IPS-15b (cell line): ENCODE results near the gene TRIM34.
"Not testable (repeated sequence)": the region's sequence is repeated elsewhere in the genome, so short reads cannot be mapped to it uniquely, and the experiment has no call there.

ENCODE experiments used
- H3K27me3 ChIP-seq: one replicate; pipeline ENCODE4 v1.6.1; 2013; ENCODE audit warnings: low read length; ENCODE audit not compliant: control insufficient read depth, insufficient read depth
- H3K36me3 ChIP-seq: one replicate; pipeline ENCODE4 v1.6.1; 2013; ENCODE audit warnings: low read length; ENCODE audit not compliant: control insufficient read depth, insufficient read depth
- H3K4me1 ChIP-seq: one replicate; pipeline ENCODE4 v1.6.1; 2013; ENCODE audit warnings: mild to moderate bottlenecking, low read length; ENCODE audit not compliant: control insufficient read depth, insufficient read depth
- H3K4me3 ChIP-seq: one replicate; pipeline ENCODE4 v1.5.1; 2013; ENCODE audit warnings: low read depth, low read length
- H3K9ac ChIP-seq: one replicate; pipeline ENCODE4 v1.6.1; 2013; ENCODE audit warnings: low read depth, mild to moderate bottlenecking, low read length
- H3K9me3 ChIP-seq: one replicate; pipeline ENCODE4 v1.6.1; 2013; ENCODE audit warnings: mild to moderate bottlenecking, low read length; ENCODE audit not compliant: control insufficient read depth, insufficient read depth

The TRIM34 gene

GRCh38 chr11:5622802-5623201, 2.0 kb upstream of the TRIM34 start:
- Histone ChIP-seq H3K27me3 (no peaks in the 10 kb centered on the region), H3K36me3 (no peaks in the 10 kb centered on the region), H3K4me1 (peaks cover 13% of the 10 kb centered on the region), H3K4me3 (no peak overlapping the region), H3K9me3 (no peaks in the 10 kb centered on the region), H3K9ac (no peak overlapping the region)

- Histone ChIP-seq H3K4me1 (peaks cover 10% of the 10 kb centered on the region), H3K9me3 (no peaks in the 10 kb centered on the region), H3K9ac (no peak overlapping the region), H3K27me3 (no peaks in the 10 kb centered on the region), H3K4me3 (peak overlapping the region; percentile 14), H3K36me3 (no peaks in the 10 kb centered on the region)
Measured at GRCh38 chr11:5625281-5625680, 480 bp downstream of the TRIM34 start.

GRCh38 chr11:5626196-5626595, 1.4 kb downstream of the TRIM34 start:
- Histone ChIP-seq H3K9ac (no peak overlapping the region), H3K36me3 (no peaks in the 10 kb centered on the region), H3K9me3 (no peaks in the 10 kb centered on the region), H3K4me3 (no peak overlapping the region), H3K27me3 (no peaks in the 10 kb centered on the region), H3K4me1 (peaks cover 8% of the 10 kb centered on the region)

- Histone ChIP-seq H3K36me3 (no peaks in the 10 kb centered on the region), H3K9me3 (no peaks in the 10 kb centered on the region), H3K4me1 (no peaks in the 10 kb centered on the region), H3K9ac (no peak overlapping the region), H3K4me3 (no peak overlapping the region), H3K27me3 (no peaks in the 10 kb centered on the region)
Measured at GRCh38 chr11:5631417-5631816, 6.6 kb downstream of the TRIM34 start.

- Histone ChIP-seq H3K36me3 (no peaks in the 10 kb centered on the region), H3K9ac (no peak overlapping the region), H3K4me1 (no peaks in the 10 kb centered on the region), H3K27me3 (no peaks in the 10 kb centered on the region), H3K9me3 (no peaks in the 10 kb centered on the region), H3K4me3 (no peak overlapping the region)
Measured at GRCh38 chr11:5631969-5632635, 7.3 kb downstream of the TRIM34 start.

- Histone ChIP-seq H3K4me1 (no peaks in the 10 kb centered on the region), H3K4me3 (no peak overlapping the region), H3K9me3 (no peaks in the 10 kb centered on the region), H3K9ac (no peak overlapping the region), H3K36me3 (no peaks in the 10 kb centered on the region), H3K27me3 (no peaks in the 10 kb centered on the region)
Measured at GRCh38 chr11:5639953-5640352, 15.2 kb downstream of the TRIM34 start.

GRCh38 chr11:5643585-5643984, 18.8 kb downstream of the TRIM34 start:
- Histone ChIP-seq H3K4me3 (no peak overlapping the region), H3K9me3 (no peaks in the 10 kb centered on the region), H3K27me3 (no peaks in the 10 kb centered on the region), H3K4me1 (no peaks in the 10 kb centered on the region), H3K36me3 (no peaks in the 10 kb centered on the region), H3K9ac (no peak overlapping the region)

- Histone ChIP-seq H3K9me3 (no peaks in the 10 kb centered on the region), H3K27me3 (no peaks in the 10 kb centered on the region), H3K9ac (no peak overlapping the region), H3K4me1 (no peaks in the 10 kb centered on the region), H3K36me3 (no peaks in the 10 kb centered on the region), H3K4me3 (no peak overlapping the region)
Measured at GRCh38 chr11:5646139-5646538, 21.3 kb downstream of the TRIM34 start.

- no peaks in the 10 kb centered on the region for H3K4me1 ChIP-seq
- no peaks in the 10 kb centered on the region for H3K36me3 ChIP-seq
- no peak overlapping the region for H3K4me3 ChIP-seq
- no peaks in the 10 kb centered on the region for H3K27me3 ChIP-seq
- no peak overlapping the region for H3K9ac ChIP-seq
- H3K9me3 ChIP-seq = no peaks in the 10 kb centered on the region
Measured at GRCh38 chr11:5655474-5655873, 30.7 kb downstream of the TRIM34 start.

GRCh38 chr11:5656956-5657355, 32.2 kb downstream of the TRIM34 start:
- not testable (repeated sequence) for H3K4me1 ChIP-seq, H3K27me3 ChIP-seq, H3K9ac ChIP-seq, H3K36me3 ChIP-seq, H3K9me3 ChIP-seq, H3K4me3 ChIP-seq

- no peak overlapping the region for H3K4me3 ChIP-seq
- no peaks in the 10 kb centered on the region for H3K36me3 ChIP-seq
- H3K9me3 ChIP-seq = no peaks in the 10 kb centered on the region
- no peak overlapping the region for H3K9ac ChIP-seq
- H3K27me3 ChIP-seq = no peaks in the 10 kb centered on the region
- no peaks in the 10 kb centered on the region for H3K4me1 ChIP-seq
Measured at GRCh38 chr11:5658318-5658717, 33.5 kb downstream of the TRIM34 start.

- Histone ChIP-seq H3K4me3 (no peak overlapping the region), H3K4me1 (no peaks in the 10 kb centered on the region), H3K9ac (no peak overlapping the region), H3K27me3 (no peaks in the 10 kb centered on the region), H3K36me3 (peaks cover 9% of the 10 kb centered on the region), H3K9me3 (no peaks in the 10 kb centered on the region)
Measured at GRCh38 chr11:5663511-5663910, 38.7 kb downstream of the TRIM34 start.
